Loucy (cell line): ENCODE data around the gene FGF12.

ENCODE experiments used
- H2AFZ ChIP-seq: fragments of 200-600 bp; sonication (generic); 2 replicates; pipeline ENCODE4 v1.6.0; 2016; ENCODE audit warnings: antibody characterized with exemption, mild to moderate bottlenecking, low read length, moderate library complexity
- H3F3A ChIP-seq: fragments of 200-600 bp; 2 replicates; pipeline ENCODE4 v1.6.0; 2016; ENCODE audit warnings: antibody characterized with exemption, low read depth, mild to moderate bottlenecking
- H3K27me3 ChIP-seq: fragments of 200-600 bp; sonication (generic); 2 replicates; pipeline ENCODE4 v1.6.1; 2014; ENCODE audit warnings: low read length, mild to moderate bottlenecking; ENCODE audit not compliant: insufficient read depth, poor library complexity, severe bottlenecking
- H3K36me3 ChIP-seq: fragments of 200-600 bp; sonication (generic); 2 replicates; pipeline ENCODE4 v1.6.1; 2016; ENCODE audit warnings: low read length; ENCODE audit not compliant: insufficient read depth
- H3K4me1 ChIP-seq: fragments of 200-600 bp; sonication (generic); 2 replicates; pipeline ENCODE4 v1.5.1; 2014; ENCODE audit warnings: low read length, mild to moderate bottlenecking; ENCODE audit not compliant: insufficient read depth, poor library complexity, severe bottlenecking
- H3K4me2 ChIP-seq: fragments of 200-600 bp; sonication (generic); 2 replicates; pipeline ENCODE4 v1.6.0; 2014; ENCODE audit warnings: antibody characterized with exemption, low read length, low read depth, mild to moderate bottlenecking; ENCODE audit not compliant: poor library complexity, severe bottlenecking
- H3K4me3 ChIP-seq: fragments of 200-600 bp; sonication (generic); 2 replicates; pipeline ENCODE4 v1.5.1; 2014; ENCODE audit warnings: low read length, mild to moderate bottlenecking, mixed read lengths; ENCODE audit not compliant: poor library complexity, severe bottlenecking
- H3K79me2 ChIP-seq: fragments of 200-600 bp; sonication (generic); 2 replicates; pipeline ENCODE4 v1.6.1; 2014; ENCODE audit warnings: low read length; ENCODE audit not compliant: insufficient read depth
- H3K9ac ChIP-seq: fragments of 200-600 bp; sonication (generic); 2 replicates; pipeline ENCODE4 v1.6.0; 2014; ENCODE audit warnings: mild to moderate bottlenecking, low read depth, low read length, moderate library complexity; ENCODE audit not compliant: poor library complexity, severe bottlenecking
- H3K9me2 ChIP-seq: fragments of 200-600 bp; sonication (generic); replicated peaks from 2 replicates; pipeline ENCODE4 v1.6.1; 2016; ENCODE audit warnings: low read depth, low read length, mixed read lengths
- H3K9me3 ChIP-seq: fragments of 200-600 bp; sonication (generic); 2 replicates; pipeline ENCODE4 v1.6.1; 2014; ENCODE audit warnings: mild to moderate bottlenecking, antibody characterized with exemption, low read length, low read depth; ENCODE audit not compliant: insufficient read depth
- H4K20me1 ChIP-seq: fragments of 200-600 bp; sonication (generic); 2 replicates; pipeline ENCODE4 v1.6.0; 2014; ENCODE audit warnings: antibody characterized with exemption, low read length, mild to moderate bottlenecking; ENCODE audit not compliant: insufficient read depth, poor library complexity, severe bottlenecking
- CTCF ChIP-seq: fragments of 200-600 bp; sonication (generic); conservative IDR thresholded peaks from 2 replicates; pipeline ENCODE4 v1.5.1; 2014; ENCODE audit warnings: mild to moderate bottlenecking, antibody characterized with exemption, low read length
- EZH2phosphoT487 ChIP-seq: fragments of 200-600 bp; IDR thresholded peaks from 2 replicates; pipeline ENCODE4 v1.6.1; 2018; ENCODE audit warnings: antibody characterized with exemption, mild to moderate bottlenecking, moderate library complexity, borderline replicate concordance

FGF12 gene

GRCh38 chr3:192445770-192446644 is 281.3 kb downstream of the FGF12 start:
- Histone ChIP-seq H3K9me2 (no peaks in the 10 kb centered on the region), H3K4me2 (no peak overlapping the region), H4K20me1 (no peaks in the 10 kb centered on the region), H3K4me1 (no peaks in the 10 kb centered on the region), H3K4me3 (no peak overlapping the region), H2AFZ (no peak overlapping the region), H3K9ac (no peak overlapping the region), H3K79me2 (no peaks in the 10 kb centered on the region), H3K36me3 (no peaks in the 10 kb centered on the region), H3K27me3 (no peaks in the 10 kb centered on the region), H3K9me3 (no peaks in the 10 kb centered on the region), H3F3A (no peaks in the 10 kb centered on the region)
- TF ChIP-seq EZH2phosphoT487 = no peak
- TF ChIP-seq CTCF = no peak

- no peaks in the 10 kb centered on the region for H3K9me3 ChIP-seq
- H3K36me3 ChIP-seq = no peaks in the 10 kb centered on the region
- H3K9me2 ChIP-seq = no peaks in the 10 kb centered on the region
- H3F3A ChIP-seq = no peaks in the 10 kb centered on the region
- H3K4me3 ChIP-seq = no peak overlapping the region
- H4K20me1 ChIP-seq = no peaks in the 10 kb centered on the region
- H2AFZ ChIP-seq = no peak overlapping the region
- H3K4me1 ChIP-seq = no peaks in the 10 kb centered on the region
- H3K9ac ChIP-seq = no peak overlapping the region
- no peaks in the 10 kb centered on the region for H3K79me2 ChIP-seq
- H3K27me3 ChIP-seq = no peaks in the 10 kb centered on the region
- no peak; the same call in 1 of the 2 replicates for TF ChIP-seq CTCF
- no peak overlapping the region for H3K4me2 ChIP-seq
Observed at GRCh38 chr3:192444791-192445106, 282.6 kb downstream of the FGF12 start.

- Histone ChIP-seq H2AFZ (no peak overlapping the region), H3K27me3 (no peaks in the 10 kb centered on the region), H3K4me1 (no peaks in the 10 kb centered on the region), H4K20me1 (no peaks in the 10 kb centered on the region), H3K4me2 (no peak overlapping the region), H3F3A (no peaks in the 10 kb centered on the region), H3K9me3 (no peaks in the 10 kb centered on the region), H3K4me3 (no peak overlapping the region), H3K36me3 (no peaks in the 10 kb centered on the region), H3K9me2 (no peaks in the 10 kb centered on the region), H3K79me2 (no peaks in the 10 kb centered on the region), H3K9ac (no peak overlapping the region)
- TF ChIP-seq EZH2phosphoT487 = no peak
- TF ChIP-seq CTCF = peak; percentile 100
Observed at GRCh38 chr3:192444096-192444790, 283.1 kb downstream of the FGF12 start.
